GM19025 (cell line): Measurements from ENCODE around the gene DIAPH1.

Source experiments
- ATAC-seq: cut with Tn5 transposase; IDR thresholded peaks from one replicate; pipeline ENCODE4 v1.9.1; 2021; ENCODE audit warnings: mild to moderate bottlenecking, low read depth, moderate library complexity; ENCODE audit not compliant: unreplicated experiment

The DIAPH1 gene

GRCh38 chr5:141640698-141641097 lies 21.9 kb upstream of the DIAPH1 start:
- no peak for ATAC-seq

DNA sequence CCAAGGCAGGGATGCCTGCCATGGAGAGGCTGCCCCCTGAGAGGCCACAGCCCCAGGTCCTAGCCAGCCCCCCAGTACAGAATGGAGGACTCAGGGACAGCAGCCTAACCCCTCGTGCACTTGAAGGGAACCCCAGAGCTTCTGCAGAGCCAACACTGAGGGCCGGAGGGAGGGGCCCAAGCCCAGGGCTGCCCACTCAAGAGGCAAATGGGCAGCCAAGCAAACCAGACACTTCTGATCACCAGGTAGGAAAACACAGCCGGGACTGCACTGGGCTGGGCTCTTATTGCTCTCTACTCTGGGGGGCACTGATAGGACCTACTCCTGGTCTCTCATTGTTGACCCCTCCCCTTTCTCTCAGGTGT lies 21.2 kb upstream of the DIAPH1 start:
- no peak for ATAC-seq

DNA sequence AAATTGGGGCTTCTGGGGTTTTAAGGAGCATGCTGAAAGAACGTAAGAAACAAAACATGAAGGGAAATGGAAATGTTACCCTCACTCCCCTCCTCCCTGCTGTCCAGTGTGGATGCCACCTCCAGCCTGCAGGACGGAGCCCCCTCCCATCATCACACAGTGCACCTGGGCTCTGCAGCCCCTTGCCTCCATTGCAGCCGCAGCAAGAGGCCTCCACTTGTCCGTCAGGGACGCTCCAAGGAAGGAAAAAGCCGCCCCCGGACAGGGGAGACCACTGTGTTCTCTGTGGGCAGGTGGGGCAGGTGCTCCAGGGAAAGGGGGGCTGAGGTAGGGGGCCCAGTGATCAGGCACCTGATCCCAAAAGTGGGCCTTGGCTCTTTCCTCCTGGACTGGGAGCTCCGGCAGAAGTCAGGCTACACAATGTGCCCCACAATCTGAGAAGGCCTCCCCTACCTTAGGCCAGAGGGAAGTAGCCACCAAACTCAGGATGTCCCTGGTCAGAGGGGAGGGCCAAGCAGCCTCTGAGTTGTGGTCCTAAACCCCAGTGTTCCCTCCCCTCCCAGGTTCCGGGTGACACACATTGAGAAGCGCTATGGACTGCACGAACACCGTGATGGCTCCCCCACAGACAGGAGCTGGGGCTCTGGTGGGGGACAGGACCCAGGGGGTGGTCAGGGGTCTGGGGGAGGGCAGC lies 20.7 kb upstream of the DIAPH1 start:
- ATAC-seq, result no peak

DNA sequence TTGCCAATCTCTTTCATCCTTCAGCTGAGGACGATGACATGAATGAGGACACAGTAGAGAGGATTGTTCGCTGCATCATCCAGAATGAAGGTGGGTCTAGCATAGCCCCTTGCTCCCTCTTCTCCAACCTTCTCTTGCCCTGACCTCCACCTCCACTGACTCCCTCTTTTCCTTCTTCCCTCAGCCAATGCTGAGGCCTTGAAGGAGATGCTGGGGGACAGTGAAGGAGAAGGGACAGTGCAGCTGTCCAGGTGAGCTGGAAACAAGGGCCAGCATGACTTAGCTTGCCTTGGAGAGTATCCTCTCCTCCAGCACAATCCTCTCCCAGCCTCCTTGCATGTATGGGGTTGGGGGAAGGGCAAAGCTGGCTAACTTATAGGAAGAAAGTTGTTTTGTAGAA lies 20.0 kb upstream of the DIAPH1 start:
- ATAC-seq, result no peak

DNA sequence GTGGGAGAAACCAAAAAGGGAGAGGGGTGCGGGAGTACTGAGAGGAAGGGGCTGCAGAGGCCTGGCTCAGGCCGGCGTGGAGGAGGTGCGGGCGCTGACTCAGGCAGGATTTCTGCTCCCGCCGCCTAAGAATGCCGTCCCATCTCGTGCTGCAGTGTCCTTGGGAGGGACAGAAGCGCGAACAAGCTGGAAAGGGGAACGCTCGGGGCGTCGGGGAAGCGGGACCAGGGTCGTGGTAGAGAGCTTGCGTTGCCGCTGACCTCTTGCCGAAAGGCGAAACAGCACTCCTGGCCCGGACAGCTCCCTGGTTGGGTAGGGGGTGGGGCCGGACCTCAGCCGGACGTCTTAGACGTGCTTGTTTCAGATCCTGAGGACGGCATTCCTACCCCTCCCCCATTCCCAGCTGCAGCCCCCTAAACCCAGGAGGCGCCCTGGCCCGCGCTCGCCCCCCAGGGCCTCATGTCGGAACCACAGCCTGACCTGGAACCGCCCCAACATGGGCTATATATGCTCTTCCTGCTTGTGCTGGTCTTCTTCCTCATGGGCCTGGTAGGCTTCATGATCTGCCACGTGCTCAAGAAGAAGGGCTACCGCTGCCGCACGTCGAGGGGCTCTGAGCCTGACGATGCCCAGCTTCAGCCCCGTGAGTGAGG lies 19.1 kb upstream of the DIAPH1 start:
- no peak for ATAC-seq

GRCh38 chr5:141637123-141637766 lies 18.4 kb upstream of the DIAPH1 start:
- ATAC-seq, result peak; percentile 19

- ATAC-seq, result peak; percentile 73
Measured at GRCh38 chr5:141636413-141637122, 17.8 kb upstream of the DIAPH1 start, which contains the start of the genes HDAC3 and RELL2. Gene HDAC3 (minus strand): TSS chr5:141636849. CDS start chr5:141636790, 59 bp downstream. Gene RELL2 (plus strand): TSS chr5:141636997. CDS start chr5:141638226, 1,229 bp downstream.

DNA sequence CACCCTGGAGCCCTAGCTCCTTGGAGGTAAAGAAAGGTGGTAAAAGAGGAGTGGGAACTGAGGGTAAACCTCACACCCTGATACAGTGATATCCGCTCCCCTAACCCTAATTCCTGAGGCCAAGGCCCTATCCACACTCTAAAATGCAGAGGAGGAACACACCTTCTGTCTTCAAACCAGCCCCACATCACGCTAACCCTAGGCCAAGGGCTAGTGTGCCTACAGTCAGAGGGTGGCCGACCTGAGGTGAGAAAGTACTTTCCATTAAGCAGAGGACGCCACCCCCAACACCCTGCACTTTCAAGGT lies 17.3 kb upstream of the DIAPH1 start:
- ATAC-seq, result no peak

DNA sequence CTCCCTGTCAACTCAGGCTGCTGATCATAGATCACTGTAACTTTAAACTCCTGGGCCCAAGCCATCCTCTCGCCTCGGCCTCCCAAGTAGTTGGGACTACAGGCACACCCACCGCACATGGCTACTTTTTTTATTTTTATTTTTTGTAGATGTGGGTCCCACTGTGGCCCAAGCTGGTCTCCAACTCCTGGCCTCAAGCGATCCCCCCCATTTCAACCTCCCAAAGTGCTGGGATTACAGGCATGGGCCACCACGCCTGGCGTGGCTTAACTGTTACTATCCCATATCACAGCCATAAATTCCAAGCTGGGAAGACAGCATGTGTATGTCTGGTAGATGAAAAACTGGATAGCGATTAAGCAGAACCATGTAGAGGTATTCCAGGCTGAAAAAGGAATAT lies 16.8 kb upstream of the DIAPH1 start:
- ATAC-seq, result no peak

DNA sequence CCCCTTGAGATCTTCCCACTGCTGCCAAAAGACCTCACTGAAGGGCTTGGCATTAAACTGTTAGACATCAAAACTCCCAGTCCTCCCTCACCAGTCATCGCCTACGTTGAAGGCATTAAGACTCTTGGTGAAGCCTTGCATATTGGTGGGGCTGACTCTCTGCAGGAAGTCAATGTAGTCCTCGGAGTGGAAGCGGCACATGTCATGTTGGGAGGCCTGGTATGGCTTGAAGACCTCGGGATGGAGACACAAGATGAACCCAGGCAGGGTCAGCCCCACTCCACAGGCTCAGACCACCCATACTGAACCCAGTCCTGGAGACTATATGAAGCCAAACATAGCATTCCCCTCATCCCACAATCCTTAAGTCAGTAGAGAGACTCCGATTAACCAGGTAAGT lies 15.9 kb upstream of the DIAPH1 start:
- no peak for ATAC-seq

- ATAC-seq, result peak; percentile 49
Measured at GRCh38 chr5:141633871-141634561, 15.2 kb upstream of the DIAPH1 start.

- ATAC-seq, result no peak
Measured at GRCh38 chr5:141632650-141633049, 13.8 kb upstream of the DIAPH1 start.

DNA sequence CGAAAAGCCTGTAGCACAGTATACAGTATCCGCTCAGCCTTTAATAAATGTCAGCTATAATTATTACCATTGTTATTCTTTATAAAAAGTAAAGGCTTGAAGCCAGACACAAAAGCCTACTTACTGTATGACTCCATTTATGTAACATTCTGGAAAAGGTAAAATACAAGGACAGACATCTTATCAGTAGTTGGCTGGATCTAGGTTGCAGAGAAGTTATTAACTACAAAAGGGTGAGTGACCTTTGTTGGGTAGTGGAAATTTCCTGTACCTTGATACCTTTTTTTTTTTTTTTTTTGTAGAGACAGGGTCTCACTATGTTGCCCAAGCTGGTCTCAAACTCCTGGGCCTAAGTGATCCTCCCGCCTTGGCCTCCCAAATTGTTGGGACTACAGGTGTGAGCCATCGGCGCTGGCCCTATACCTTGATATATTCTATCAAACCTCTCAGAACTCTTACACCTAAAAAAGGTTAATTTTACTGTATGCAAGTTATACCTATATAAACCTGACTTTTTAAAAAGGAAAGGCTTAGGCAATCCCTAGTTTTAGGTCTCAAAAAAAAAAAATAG lies 11.9 kb upstream of the DIAPH1 start:
- ATAC-seq, result no peak

DNA sequence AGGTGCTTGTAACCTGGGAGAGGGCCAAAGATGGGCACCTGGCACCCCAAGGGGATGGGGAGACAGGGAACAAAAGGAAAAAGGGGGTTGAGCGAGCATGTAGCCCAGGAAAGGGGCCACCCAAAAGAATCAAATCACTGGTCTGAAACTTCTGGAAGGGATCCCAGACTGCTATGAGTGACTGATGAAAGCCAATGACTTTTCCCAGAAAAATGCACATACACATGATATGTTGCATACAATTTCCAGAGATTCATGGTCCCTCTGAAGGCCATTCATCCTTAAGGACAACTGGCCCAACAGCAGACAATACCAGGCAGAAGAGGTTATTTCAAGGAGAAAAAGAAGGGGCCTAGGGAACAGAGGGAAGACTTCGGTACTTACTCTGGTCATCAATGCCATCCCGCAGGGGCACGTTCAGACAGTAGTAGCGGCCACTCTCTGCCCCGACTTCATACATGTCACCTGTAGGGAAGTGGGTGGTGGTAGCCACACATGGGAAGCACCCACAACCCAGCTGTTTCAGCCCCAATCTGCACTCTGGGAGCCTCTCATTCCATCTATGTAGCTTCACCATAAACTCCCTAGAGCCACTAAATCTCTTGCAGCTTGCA lies 9.5 kb upstream of the DIAPH1 start:
- no peak for ATAC-seq

DNA sequence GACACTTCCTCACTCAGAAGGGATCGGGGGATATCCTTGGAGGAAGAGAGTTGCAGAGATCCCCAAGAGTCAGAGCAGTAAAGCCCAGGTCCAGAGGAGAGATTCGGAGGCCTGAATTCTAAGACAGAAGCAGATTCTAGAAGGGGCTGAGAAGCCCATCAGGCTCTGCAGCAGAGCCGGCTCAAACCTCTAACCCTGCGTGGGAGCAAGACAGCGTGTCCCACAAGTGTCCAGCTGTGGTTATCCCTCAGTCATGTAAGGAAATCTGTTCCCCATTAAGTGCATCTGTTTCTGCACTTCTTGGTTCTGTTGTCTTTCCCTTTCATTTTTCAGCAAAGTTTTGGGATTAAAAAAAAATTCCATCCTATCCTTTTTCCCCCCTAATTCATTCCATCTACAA lies 4.8 kb upstream of the DIAPH1 start:
- ATAC-seq, result no peak

DNA sequence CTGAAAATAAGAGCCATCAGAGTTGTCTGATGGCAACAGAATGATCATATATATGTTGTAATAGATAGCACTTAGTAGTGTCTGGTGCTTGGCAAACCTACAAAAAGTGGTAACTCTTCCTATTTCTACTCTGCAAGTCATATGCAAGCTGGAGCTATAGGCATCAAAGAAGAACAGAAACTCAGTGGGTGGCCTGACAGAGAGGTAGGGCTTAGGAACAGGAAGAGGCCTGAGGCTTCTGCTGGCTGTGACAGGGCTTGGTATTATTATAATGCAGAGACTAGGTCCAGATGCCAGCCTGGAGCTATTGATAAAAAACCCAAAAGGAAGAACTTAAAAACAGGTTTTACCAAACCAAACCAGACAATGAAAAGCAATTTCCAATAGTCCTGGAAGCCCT lies 4.4 kb upstream of the DIAPH1 start:
- ATAC-seq, result peak; percentile 33

GRCh38 chr5:141618030-141618803 lies 583 bp downstream of the DIAPH1 start:
- peak; percentile 19 for ATAC-seq

GRCh38 chr5:141617682-141618029 lies 1.1 kb downstream of the DIAPH1 start:
- ATAC-seq, result no peak

- ATAC-seq, result no peak
Measured at GRCh38 chr5:141617128-141617527, 1.7 kb downstream of the DIAPH1 start.
